Measurements from ENCODE around the gene CAMKV. TPM values are rescaled to one million over a fixed set of nuclear protein-coding genes. Genes with fewer than 3 reads are reported as not detected.
A peak's percentile ranks its signal among the peaks of the same experiment; 100 is the strongest.
"Not testable (repeated sequence)": the region's sequence is repeated elsewhere in the genome, so short reads cannot be mapped to it uniquely, and the experiment has no call there.

CAMKV gene
- total RNA-seq, 2 experiments from 2014 or later = not detected

DNA sequence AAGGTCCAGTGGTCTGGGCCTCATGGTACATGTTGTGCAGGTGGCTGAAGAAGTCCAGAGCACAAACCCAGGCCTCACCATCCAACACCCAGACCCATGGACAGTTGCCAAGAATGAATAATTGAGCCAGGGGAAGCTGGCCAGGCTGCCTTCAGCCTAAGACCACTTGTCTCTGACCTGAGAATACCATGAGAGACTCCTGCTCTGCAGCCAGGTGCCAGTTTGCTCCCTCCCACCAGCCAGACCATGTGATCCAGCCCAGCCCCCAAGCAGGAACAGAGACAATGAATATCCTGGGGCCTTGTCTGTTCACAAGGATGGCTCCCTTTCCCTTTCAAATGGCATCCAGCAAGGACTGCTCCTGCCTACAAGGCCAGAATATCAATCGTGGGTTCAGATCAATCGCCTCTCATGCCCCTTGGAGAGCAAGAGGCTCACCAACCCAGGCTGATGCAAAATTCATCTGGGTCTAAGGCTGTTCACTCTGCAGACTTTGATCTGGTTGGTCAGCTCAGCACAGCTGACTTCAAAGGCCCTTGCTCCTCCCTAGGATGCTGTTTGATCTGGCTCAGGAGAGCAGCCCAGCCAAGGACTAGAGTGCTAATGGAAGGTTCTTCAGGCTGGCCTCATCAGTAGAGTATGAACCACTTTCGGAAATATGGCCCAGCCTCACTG, 26.7 kb downstream of the CAMKV start:
- Mint-ChIP-seq H3K4me3 (no peak overlapping the region), H3K36me3 (ENCODE audit: low read depth) (peaks cover 37% of the 10 kb centered on the region), H3K9me3 (ENCODE audit: insufficient read depth) (no peaks in the 10 kb centered on the region), H3K27ac (no peak overlapping the region), H3K27me3 (ENCODE audit: low read depth) (no peaks in the 10 kb centered on the region), H3K4me1 (ENCODE audit: low read depth) (peaks cover 1% of the 10 kb centered on the region)
- POLR2A ChIA-PET = no interaction called here
- CTCF ChIA-PET = interaction anchor here (1.1 to 13.9 kb wide), 3 partner anchors 12 to 124 kb away, joined by 5 to 305 read pairs (median 42); partner anchors contain the start of genes AMIGO3, CDHR4, INKA1 and TRAIP
- ATAC-seq (no peak), DNase-seq (no peak)

DNA sequence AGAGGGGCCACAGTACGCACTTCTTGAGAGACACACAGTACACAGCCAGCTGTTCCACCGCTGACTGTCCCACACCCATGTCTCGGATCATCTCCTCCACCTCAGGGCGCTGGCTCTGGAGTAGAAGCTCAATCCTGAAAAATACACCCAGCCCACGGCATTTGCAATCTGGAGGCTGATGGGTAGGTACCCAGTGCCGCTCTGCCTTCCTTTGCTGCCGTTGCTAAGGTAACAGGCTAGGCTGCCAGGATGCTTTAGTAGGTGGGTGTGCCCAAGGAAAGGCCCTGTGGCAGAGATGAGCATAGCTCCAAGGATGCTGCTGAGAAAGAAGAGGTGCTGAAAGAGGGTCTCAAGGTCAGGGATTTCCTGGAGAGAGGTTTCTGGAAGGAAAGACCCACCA, 27.9 kb downstream of the CAMKV start:
- Mint-ChIP-seq H3K27me3 (ENCODE audit: low read depth) (no peaks in the 10 kb centered on the region), H3K9me3 (ENCODE audit: insufficient read depth) (no peaks in the 10 kb centered on the region), H3K27ac (no peak overlapping the region), H3K4me1 (ENCODE audit: low read depth) (peaks cover 1% of the 10 kb centered on the region), H3K36me3 (ENCODE audit: low read depth) (peaks cover 35% of the 10 kb centered on the region), H3K4me3 (no peak overlapping the region)
- ATAC-seq = no peak
- CTCF ChIA-PET = interaction anchor here (0.7 to 13.9 kb wide), 11 partner anchors 13 to 302 kb away, joined by 3 to 305 read pairs (median 6); partner anchors contain the start of genes AMIGO3, CDHR4, INKA1 and IP6K1
- no peak for DNase-seq
- POLR2A ChIA-PET = interaction anchor here (1.2 kb wide), 1 partner anchor 14 kb away, joined by 3 read pairs; no protein-coding TSS in a partner anchor

DNA sequence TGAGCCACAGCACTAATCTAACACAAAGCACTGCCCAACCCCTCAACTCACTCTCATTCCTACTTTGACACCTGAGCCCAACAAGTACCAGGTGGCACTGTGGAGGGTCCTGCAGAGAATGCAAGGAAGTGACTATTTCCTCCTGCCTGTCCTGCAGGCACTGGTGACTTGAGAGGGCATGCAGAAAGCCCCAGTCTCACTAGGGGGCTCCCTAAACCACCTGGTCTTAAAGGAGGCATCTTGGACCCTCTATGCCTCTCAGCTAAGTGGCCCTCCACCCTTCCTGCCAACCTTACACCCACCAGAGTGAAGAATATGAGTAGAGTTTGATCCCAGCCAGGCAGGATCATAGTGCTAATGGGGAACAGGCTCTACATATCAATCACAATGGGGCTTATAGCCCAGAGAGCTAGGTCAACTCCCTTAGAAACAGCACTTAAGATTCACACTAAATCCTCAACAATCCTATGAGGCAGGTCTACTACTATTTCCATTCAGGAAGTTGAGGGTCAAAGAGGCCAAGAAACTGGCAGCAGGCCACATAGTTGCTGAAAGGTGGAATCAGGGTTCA, 28.5 kb downstream of the CAMKV start:
- ChIA-PET CTCF (interaction anchor here (0.7 to 13.9 kb wide), 11 partner anchors 11 to 302 kb away, joined by 3 to 305 read pairs (median 9); partner anchors contain the start of genes CDHR4, INKA1, IP6K1 and RBM6), POLR2A (interaction anchor here (1.2 kb wide), 1 partner anchor 14 kb away, joined by 3 read pairs; no protein-coding TSS in a partner anchor)
- Mint-ChIP-seq H3K27me3 (ENCODE audit: low read depth) (no peaks in the 10 kb centered on the region), H3K27ac (no peak overlapping the region), H3K9me3 (ENCODE audit: insufficient read depth) (no peaks in the 10 kb centered on the region), H3K4me1 (ENCODE audit: low read depth) (peaks cover 1% of the 10 kb centered on the region), H3K4me3 (no peak overlapping the region), H3K36me3 (ENCODE audit: low read depth) (peaks cover 32% of the 10 kb centered on the region)
- DNase-seq (peak; percentile 47), ATAC-seq (peak; percentile 62)

DNA sequence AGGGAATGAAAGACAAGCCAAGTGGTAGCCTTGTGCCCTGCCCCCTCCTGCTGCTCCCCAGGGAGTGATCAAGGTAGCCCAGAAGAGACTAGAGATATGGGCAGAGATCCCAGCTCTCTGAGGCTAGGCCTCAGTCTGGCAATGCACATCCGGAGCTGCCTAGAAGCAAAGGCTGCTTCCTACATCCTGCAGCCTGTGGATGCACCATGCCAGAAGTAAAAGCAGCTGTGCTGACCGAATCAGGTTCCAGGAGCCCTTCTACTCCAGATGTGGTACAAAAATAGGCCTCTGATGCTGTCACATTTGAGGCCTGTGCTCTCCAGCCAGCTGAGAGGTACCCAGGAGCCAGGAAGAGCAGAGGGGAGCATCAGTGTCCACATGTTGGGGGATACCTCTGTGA, 29.3 kb downstream of the CAMKV start:
- Mint-ChIP-seq H3K4me3 (no peak overlapping the region), H3K36me3 (ENCODE audit: low read depth) (peaks cover 27% of the 10 kb centered on the region), H3K27me3 (ENCODE audit: low read depth) (no peaks in the 10 kb centered on the region), H3K27ac (no peak overlapping the region), H3K9me3 (ENCODE audit: insufficient read depth) (no peaks in the 10 kb centered on the region), H3K4me1 (ENCODE audit: low read depth) (peaks cover 1% of the 10 kb centered on the region)
- ChIA-PET POLR2A (interaction anchor here (0.5 kb wide), 1 partner anchor 24 kb away, joined by 3 read pairs; no protein-coding TSS in a partner anchor), CTCF (interaction anchor here (1.8 to 13.9 kb wide), 7 partner anchors 11 to 301 kb away, joined by 4 to 305 read pairs (median 11); partner anchors contain the start of genes CDHR4, INKA1, IP6K1 and TRAIP)
- DNase-seq = no peak
- ATAC-seq = no peak

DNA sequence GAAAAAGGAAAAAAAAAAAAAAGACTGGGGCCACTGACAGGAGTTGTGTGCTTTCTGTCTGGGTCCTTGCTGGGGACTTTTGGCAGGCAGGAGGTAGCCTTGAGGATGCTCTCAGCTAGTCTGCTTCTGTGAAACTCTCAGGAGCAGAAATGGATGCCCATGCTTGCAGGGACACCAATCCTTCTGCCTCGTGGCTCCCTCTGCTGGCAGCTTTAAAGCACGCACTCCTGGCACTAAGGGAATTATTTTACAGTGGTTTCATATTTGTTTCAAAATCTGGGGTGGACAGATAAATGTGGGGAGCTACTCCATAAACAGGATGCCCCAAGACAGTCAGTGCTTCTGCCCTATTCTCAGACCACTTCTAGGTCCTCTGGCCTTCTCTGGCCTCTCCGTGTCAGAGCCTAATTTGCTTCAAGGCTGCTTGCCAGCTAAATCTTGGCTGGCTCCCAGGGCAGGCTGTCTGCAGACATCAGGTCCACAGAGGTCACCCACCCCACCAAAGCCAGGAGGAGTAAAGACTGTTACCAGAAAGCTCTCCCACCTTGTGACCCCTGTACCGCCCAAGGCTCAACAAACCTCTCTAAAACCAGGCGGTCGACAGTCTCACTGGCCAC, 30.4 kb downstream of the CAMKV start:
- CTCF ChIA-PET = interaction anchor here (0.6 to 13.9 kb wide), 36 partner anchors 8 to 300 kb away, joined by 3 to 305 read pairs (median 4); partner anchors contain the start of genes CDHR4, GMPPB, INKA1 and IP6K1

DNA sequence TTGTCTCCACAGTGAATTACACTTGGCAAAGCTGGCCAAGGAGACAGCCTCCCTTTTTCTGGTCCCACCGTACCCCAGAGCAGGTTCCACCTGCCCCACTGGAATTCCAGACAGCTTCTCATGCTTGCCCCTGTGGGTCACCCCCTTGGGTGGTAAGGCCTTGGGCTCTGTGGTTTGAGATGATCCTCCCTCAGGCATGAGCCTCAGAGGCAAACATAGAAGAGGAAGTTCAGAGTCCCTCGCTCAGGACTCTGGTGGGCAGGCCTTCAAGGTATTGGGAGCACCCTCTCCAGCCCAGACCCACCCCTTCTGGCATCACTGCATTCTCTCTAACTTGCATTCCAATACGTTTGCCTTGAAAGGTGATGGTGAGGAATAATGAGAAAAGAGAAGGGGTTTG, 38.4 kb downstream of the CAMKV start:
- Mint-ChIP-seq H3K27ac (no peak overlapping the region), H3K9me3 (ENCODE audit: insufficient read depth) (no peaks in the 10 kb centered on the region), H3K4me1 (ENCODE audit: low read depth) (no peaks in the 10 kb centered on the region), H3K27me3 (ENCODE audit: low read depth) (no peaks in the 10 kb centered on the region), H3K36me3 (ENCODE audit: low read depth) (peaks cover 29% of the 10 kb centered on the region), H3K4me3 (no peak overlapping the region)
- DNase-seq (no peak), ATAC-seq (no peak)
- POLR2A ChIA-PET = no interaction called here
- CTCF ChIA-PET = interaction anchor here (0.9 to 13.9 kb wide), 3 partner anchors 8 to 74 kb away, joined by 3 to 305 read pairs (median 3); partner anchors contain the start of genes CDHR4, INKA1 and UBA7

More for the DNA sequence above, 30.4 kb downstream of the CAMKV start:
- H3K4me1 Mint-ChIP-seq (ENCODE audit: low read depth) = peaks cover 1% of the 10 kb centered on the region
- H3K36me3 Mint-ChIP-seq (ENCODE audit: low read depth) = peaks cover 29% of the 10 kb centered on the region
- no peaks in the 10 kb centered on the region for H3K27me3 Mint-ChIP-seq (ENCODE audit: low read depth)
- no peak overlapping the region for H3K4me3 Mint-ChIP-seq
- no peaks in the 10 kb centered on the region for H3K9me3 Mint-ChIP-seq (ENCODE audit: insufficient read depth)
- H3K27ac Mint-ChIP-seq = peak overlapping the region; percentile 30
- POLR2A ChIA-PET = interaction anchor here (0.7 to 1.1 kb wide), 3 partner anchors 38 to 120 kb away, joined by 3 to 4 read pairs (median 3); partner anchors contain the start of gene AMIGO3
- peak; percentile 88 for DNase-seq
- ATAC-seq = peak; percentile 90

DNA sequence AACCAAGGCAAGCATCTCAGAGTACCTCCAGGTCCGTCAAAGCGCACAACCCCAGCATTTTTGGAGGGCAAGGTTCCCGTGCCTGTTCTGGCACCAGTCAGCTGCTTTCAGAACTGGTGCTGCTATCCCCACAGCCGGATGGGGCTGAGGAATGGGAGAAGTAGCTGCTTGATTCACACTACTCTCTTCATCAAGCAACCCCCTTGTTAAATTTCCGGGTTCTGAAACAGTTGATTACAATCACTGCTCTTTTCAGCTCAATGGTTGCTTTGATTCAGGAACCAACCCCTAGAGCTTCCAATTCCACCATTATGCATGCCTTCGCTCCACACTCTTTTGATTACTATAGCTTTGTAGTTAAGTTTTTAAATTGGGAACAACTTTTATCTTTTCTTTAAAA, 43.7 kb downstream of the CAMKV start:
- Mint-ChIP-seq H3K9me3 (ENCODE audit: insufficient read depth) (no peaks in the 10 kb centered on the region), H3K4me1 (ENCODE audit: low read depth) (no peaks in the 10 kb centered on the region), H3K4me3 (no peak overlapping the region), H3K36me3 (ENCODE audit: low read depth) (peaks cover 14% of the 10 kb centered on the region), H3K27ac (no peak overlapping the region), H3K27me3 (ENCODE audit: low read depth) (no peaks in the 10 kb centered on the region)
- ATAC-seq (no peak), DNase-seq (no peak)
- ChIA-PET POLR2A (interaction anchor here (0.6 kb wide), 1 partner anchor 107 kb away, joined by 3 read pairs; the partner anchor contains the start of gene AMIGO3), CTCF (interaction anchor here (3.0 to 3.3 kb wide), 2 partner anchors 13 to 24 kb away, joined by 14 to 19 read pairs; partner anchors contain the start of gene INKA1)

DNA sequence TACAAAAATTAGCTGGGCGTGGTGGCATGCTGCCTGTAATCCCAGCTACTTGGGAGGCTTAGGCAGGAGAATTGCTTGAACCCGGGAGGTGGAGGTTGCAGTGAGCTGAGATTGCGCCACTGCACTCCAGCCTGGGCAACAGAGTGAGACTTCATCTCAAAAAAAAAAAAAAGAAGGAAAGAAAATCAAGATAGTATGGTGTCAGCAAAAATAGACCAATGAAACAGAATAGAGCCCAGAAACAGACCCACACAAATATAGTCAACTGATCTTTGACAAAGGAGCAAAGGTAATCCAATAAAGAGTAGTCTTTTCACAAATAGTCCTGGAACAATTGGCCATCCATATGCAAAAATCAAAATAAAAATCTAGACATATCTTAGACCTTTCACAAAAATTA, 46.6 kb downstream of the CAMKV start:
- not testable (repeated sequence) for H3K9me3 Mint-ChIP-seq (ENCODE audit: insufficient read depth); H3K4me1 Mint-ChIP-seq (ENCODE audit: low read depth); ATAC-seq; H3K27me3 Mint-ChIP-seq (ENCODE audit: low read depth); DNase-seq; H3K36me3 Mint-ChIP-seq (ENCODE audit: low read depth); H3K27ac Mint-ChIP-seq; H3K4me3 Mint-ChIP-seq
- CTCF ChIA-PET = interaction anchor here (1.7 kb wide), 1 partner anchor 16 kb away, joined by 9 read pairs; no protein-coding TSS in a partner anchor
- POLR2A ChIA-PET = interaction anchor here (0.6 to 1.2 kb wide), 2 partner anchors 37 to 860 kb away, joined by 3 read pairs; partner anchors contain the start of gene IP6K1

DNA sequence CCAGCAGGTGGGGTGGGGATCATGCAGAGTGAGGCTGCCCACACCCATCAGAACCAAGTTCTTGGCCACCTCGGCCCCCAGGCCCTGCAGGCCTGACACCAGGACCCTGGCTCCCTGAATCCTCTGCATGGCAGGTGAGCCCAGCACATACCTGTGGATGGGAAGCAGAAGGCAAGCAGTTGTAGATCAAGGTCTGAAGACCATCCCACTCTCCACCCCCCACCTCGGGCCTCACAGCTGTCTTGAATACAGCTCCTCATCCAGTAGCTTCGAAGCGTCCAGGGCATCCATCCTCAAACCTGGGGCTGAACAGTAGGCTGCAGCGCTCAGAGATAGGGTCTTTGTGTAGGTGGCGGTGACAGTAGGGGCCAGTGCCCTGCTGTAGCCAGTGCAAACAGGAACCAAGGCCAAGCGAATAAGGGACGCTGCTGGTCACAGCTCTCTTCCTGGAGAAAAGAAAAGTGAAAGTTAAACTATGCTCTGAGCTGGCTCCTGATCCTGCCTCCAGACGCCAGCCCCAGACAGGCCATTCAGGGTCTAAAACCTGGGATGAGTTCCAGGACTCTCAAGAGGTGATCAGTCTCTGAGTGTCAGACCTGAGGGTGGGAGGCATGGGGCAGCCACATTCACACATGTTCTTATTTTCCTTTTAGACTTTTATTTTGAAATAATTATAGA, 56.1 kb downstream of the CAMKV start, which contains the start of gene UBA7:
Gene UBA7 (minus strand): TSS at position 457 of the 678 bp plus-strand sequence. CDS start 166 bp downstream, at position 291.
- ChIA-PET POLR2A (interaction anchor here (0.6 to 2.9 kb wide), 7 partner anchors 9 to 537 kb away, joined by 3 to 18 read pairs (median 3); partner anchors contain the start of genes CYB561D2, INKA1, IP6K1 and NPRL2), CTCF (interaction anchor here (0.8 to 16.3 kb wide), 9 partner anchors 10 to 274 kb away, joined by 3 to 305 read pairs (median 3); partner anchors contain the start of genes AMIGO3, CDHR4 and INKA1)
- Mint-ChIP-seq H3K4me3 (peak within 1 kb of the TSS; percentile 97), H3K4me1 (ENCODE audit: low read depth) (peaks cover 34% of the 10 kb centered on the region), H3K36me3 (ENCODE audit: low read depth) (peaks cover 40% of the 10 kb centered on the region), H3K9me3 (ENCODE audit: insufficient read depth) (no peaks in the 10 kb centered on the region), H3K27ac (peak within 1 kb of the TSS; percentile 98), H3K27me3 (ENCODE audit: low read depth) (no peaks in the 10 kb centered on the region)
- peak; percentile 63 for DNase-seq
- peak; percentile 95 for ATAC-seq

DNA sequence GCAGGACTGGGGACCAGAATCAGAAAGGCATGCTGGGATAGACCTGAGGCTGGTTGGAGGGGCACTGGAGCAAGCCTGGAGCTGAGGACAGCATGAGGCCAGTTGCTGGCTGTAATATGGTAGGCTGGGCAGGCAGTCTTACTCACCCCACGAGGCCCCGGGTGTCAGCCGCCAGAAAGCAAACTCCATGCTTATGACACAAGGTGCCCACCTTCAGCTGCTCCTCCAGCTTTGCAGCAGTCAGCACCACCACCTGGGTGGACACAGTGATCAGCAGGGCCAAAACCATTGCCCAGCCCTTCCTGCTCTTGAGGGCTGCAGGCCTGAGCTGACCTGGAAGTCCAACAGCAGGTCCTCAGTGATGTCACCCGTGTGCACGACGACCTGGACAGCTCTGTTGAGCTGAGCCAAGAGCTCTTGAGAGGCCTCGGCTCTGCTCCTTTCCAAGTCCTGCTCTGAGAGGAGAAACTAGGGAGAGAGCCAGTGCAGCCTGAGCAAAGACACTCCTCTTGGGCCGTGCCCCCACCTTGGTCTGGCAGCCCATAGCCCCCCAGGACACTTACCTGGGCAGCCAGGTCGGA, 56.7 kb downstream of the CAMKV start:
- Mint-ChIP-seq H3K9me3 (ENCODE audit: insufficient read depth) (no peaks in the 10 kb centered on the region), H3K4me3 (peak overlapping the region; percentile 97), H3K27me3 (ENCODE audit: low read depth) (no peaks in the 10 kb centered on the region), H3K27ac (peak overlapping the region; percentile 98), H3K36me3 (ENCODE audit: low read depth) (peaks cover 44% of the 10 kb centered on the region), H3K4me1 (ENCODE audit: low read depth) (peaks cover 41% of the 10 kb centered on the region)
- DNase-seq (no peak), ATAC-seq (no peak)
- ChIA-PET POLR2A (interaction anchor here (0.6 to 2.9 kb wide), 7 partner anchors 8 to 537 kb away, joined by 3 to 18 read pairs (median 3); partner anchors contain the start of genes CYB561D2, INKA1, IP6K1 and NPRL2), CTCF (interaction anchor here (0.8 to 16.3 kb wide), 9 partner anchors 9 to 273 kb away, joined by 3 to 305 read pairs (median 3); partner anchors contain the start of genes AMIGO3, CDHR4, INKA1 and IP6K1)
